GM12878 (cell line): ENCODE measurements around the gene SHMT2. TPM values are rescaled to one million over a fixed set of nuclear protein-coding genes. Genes with fewer than 3 reads are reported as not detected.
A peak's percentile ranks its signal among the peaks of the same experiment; 100 is the strongest.

ENCODE experiments used
- ATAC-seq: fragments of 200-7000 bp; cut with Tn5 transposase; 3 replicates; pipeline ENCODE4 v1.9.1; 2020; ENCODE audit warnings: mild to moderate bottlenecking, moderate library complexity
- BruUV-seq: library from RNA; stranded (reverse); fragments of 400-500 nt; replicated peaks from 2 replicates; lab custom pipeline; 2021; lab: Mats Ljungman, UMichigan
- CTCF ChIA-PET: fragments of 300-600 bp; sonication (Branson Sonifier 250); formaldehyde crosslinking; extraction: SDS; loops from one replicate; lab custom pipeline; 2021; ENCODE audit warnings: inconsistent platforms; lab: Yijun Ruan, JAX
- POLR2A ChIA-PET: fragments of 350-600 bp; formaldehyde crosslinking; extraction: SDS; loops from one replicate; lab custom pipeline; 2021; ENCODE audit warnings: inconsistent platforms; lab: Charles Lee
- RAD21 ChIA-PET: fragments of 300-600 bp; sonication (Branson Sonifier 250); formaldehyde crosslinking; loops from one replicate; lab custom pipeline; 2023; ENCODE audit warnings: antibody characterized with exemption; ENCODE audit not compliant: unreplicated experiment; lab: Charles Lee
- SMC1A ChIA-PET: fragments of 300-600 bp; sonication (Branson Sonifier 250); formaldehyde crosslinking; loops from one replicate; lab custom pipeline; 2023; ENCODE audit not compliant: unreplicated experiment, uncharacterized antibody; lab: Charles Lee
- DNase-seq: peaks from one replicate; pipeline ENCODE4 v3.0.0-alpha.2; 2011; ENCODE audit warnings: low read depth, low spot score
- FAIRE-seq: peaks from 3 replicates; lab custom pipeline; 2011; peaks lifted over from hg19 to GRCh38; lab: Jason Lieb, UNC
- H2AFZ ChIP-seq: 2 replicates; pipeline ENCODE4 v1.6.0; 2011; ENCODE audit warnings: low read depth, low read length, control low read depth; ENCODE audit not compliant: control insufficient read depth
- H3K27ac ChIP-seq: 2 replicates; pipeline ENCODE4 v1.5.1; 2011; ENCODE audit warnings: control low read depth; ENCODE audit not compliant: control insufficient read depth, insufficient read depth
- H3K27me3 ChIP-seq, 2 experiments: replicated peaks in 1 of 2; 2 replicates each; pipeline versions ENCODE4 v1.6.0 to v1.6.1; 2011; ENCODE audit warnings: low read length in 1 of 2; ENCODE audit not compliant: control insufficient read depth in 2 of 2, insufficient read depth in 2 of 2
- H3K36me3 ChIP-seq, 2 experiments: 2 replicates each; pipeline ENCODE4 v1.5.1; 2011; ENCODE audit warnings: low read length in 1 of 2; ENCODE audit not compliant: control insufficient read depth in 2 of 2, insufficient read depth in 2 of 2
- H3K4me1 ChIP-seq: 2 replicates; pipeline ENCODE4 v1.6.1; 2011; ENCODE audit warnings: mild to moderate bottlenecking, low read length, moderate library complexity, mixed read lengths; ENCODE audit not compliant: control insufficient read depth, insufficient read depth
- H3K4me2 ChIP-seq: 2 replicates; pipeline ENCODE4 v1.6.0; 2011; ENCODE audit warnings: control low read depth; ENCODE audit not compliant: control insufficient read depth, insufficient read depth
- H3K4me3 ChIP-seq: fragments of 200-600 bp; sonication (generic); 2 replicates; pipeline ENCODE4 v1.5.1; 2016
- H3K79me2 ChIP-seq: 2 replicates; pipeline ENCODE4 v1.6.0; 2011; ENCODE audit warnings: low read length; ENCODE audit not compliant: control insufficient read depth, insufficient read depth
- H3K9ac ChIP-seq: 2 replicates; pipeline ENCODE4 v1.8.0; 2011; ENCODE audit warnings: low read length, control low read depth, mixed read lengths; ENCODE audit not compliant: control insufficient read depth, insufficient read depth
- H3K9me3 ChIP-seq: replicated peaks from 3 replicates; pipeline ENCODE4 v1.5.1; 2011; ENCODE audit warnings: mild to moderate bottlenecking, low read length; ENCODE audit not compliant: control insufficient read depth, insufficient read depth
- H4K20me1 ChIP-seq: 2 replicates; pipeline ENCODE4 v1.6.0; 2011; ENCODE audit not compliant: control insufficient read depth, insufficient read depth
- BACH1 ChIP-seq: fragments of 450-650 bp; IDR thresholded peaks from 2 replicates; pipeline ENCODE4 v1.6.1; 2017; ENCODE audit warnings: mild to moderate bottlenecking, borderline replicate concordance
- BMI1 ChIP-seq: fragments of 450-650 bp; IDR thresholded peaks from 2 replicates; pipeline ENCODE4 v1.6.1; 2016; ENCODE audit warnings: mild to moderate bottlenecking, moderate library complexity, borderline replicate concordance
- E4F1 ChIP-seq: fragments of 450-650 bp; IDR thresholded peaks from 2 replicates; pipeline ENCODE4 v1.6.1; 2018; ENCODE audit warnings: borderline replicate concordance, mild to moderate bottlenecking; ENCODE audit not compliant: partially characterized antibody
- POLR2A ChIP-seq: IDR thresholded peaks from 2 replicates; pipeline ENCODE4 v1.6.1; 2011; ENCODE audit warnings: low read depth, mild to moderate bottlenecking, low read length
- SPI1 ChIP-seq: IDR thresholded peaks from 2 replicates; pipeline ENCODE4 v1.6.1; 2011; ENCODE audit warnings: low read depth, mild to moderate bottlenecking, low read length, moderate library complexity, borderline replicate concordance; ENCODE audit not compliant: insufficient read depth
- WGBS: methylation state at CpG from one replicate; pipeline ENCODE4 v1.1.6; 2016; ENCODE audit warnings: low lambda C conversion rate; ENCODE audit not compliant: insufficient replicate concordance, insufficient coverage; ENCODE audit errors: missing lambda C conversion rate; 5-methylcytosine and 5-hydroxymethylcytosine counted together
- in situ Hi-C: fragments of 300-500 bp; cut with MboI; formaldehyde crosslinking; loops from 9 replicates; pipeline ENCODE4 v1.14.3; 2018; ENCODE audit warnings: mixed read lengths
- intact Hi-C: fragments of 100-400 bp; cut with micrococcal nuclease; formaldehyde crosslinking; loops from one replicate; pipeline ENCODE4 v1.14.2; 2022; ENCODE audit not compliant: unreplicated experiment
- polyA plus RNA-seq, 11 experiments: library from polyadenylated mRNA; depleted of rRNA in 4 of 11; unstranded in 6 of 11; stranded (reverse) in 5 of 11; fragments of >200 nt; fragmentation: Nextera tagmentation in 4 of 11; fragmentation: Illumina TruSeq in 1 of 11; extraction: Ambion mirVana in 4 of 11; extraction: Trizol in 1 of 11; gene quantifications; 1 replicate in 1 of 11; 2 replicates in 10 of 11; pipeline versions ENCODE4 v1.2.1 to v1.2.3, GENCODE V29; 2011 to 2016; ENCODE audit warnings: inconsistent platforms in 2 of 11, missing spikeins in 2 of 11, low read depth in 1 of 11
- total RNA-seq, 4 experiments: library from RNA; depleted of rRNA in 3 of 4; stranded (reverse); fragments of >200 nt in 3 of 4; fragmentation: Illumina TruSeq in 1 of 4; extraction: Trizol in 1 of 4; gene quantifications; 2 replicates each; pipeline versions ENCODE4 v1.2.1 to v1.2.3, GENCODE V29; 2013 to 2021

Gene SHMT2
- total and polyA plus RNA-seq, 10 of the 15 experiments (the other 5 are each of a cell fraction or from before 2014, with no cell fraction given), result 57.0 to 292 (median 186) TPM

DNA sequence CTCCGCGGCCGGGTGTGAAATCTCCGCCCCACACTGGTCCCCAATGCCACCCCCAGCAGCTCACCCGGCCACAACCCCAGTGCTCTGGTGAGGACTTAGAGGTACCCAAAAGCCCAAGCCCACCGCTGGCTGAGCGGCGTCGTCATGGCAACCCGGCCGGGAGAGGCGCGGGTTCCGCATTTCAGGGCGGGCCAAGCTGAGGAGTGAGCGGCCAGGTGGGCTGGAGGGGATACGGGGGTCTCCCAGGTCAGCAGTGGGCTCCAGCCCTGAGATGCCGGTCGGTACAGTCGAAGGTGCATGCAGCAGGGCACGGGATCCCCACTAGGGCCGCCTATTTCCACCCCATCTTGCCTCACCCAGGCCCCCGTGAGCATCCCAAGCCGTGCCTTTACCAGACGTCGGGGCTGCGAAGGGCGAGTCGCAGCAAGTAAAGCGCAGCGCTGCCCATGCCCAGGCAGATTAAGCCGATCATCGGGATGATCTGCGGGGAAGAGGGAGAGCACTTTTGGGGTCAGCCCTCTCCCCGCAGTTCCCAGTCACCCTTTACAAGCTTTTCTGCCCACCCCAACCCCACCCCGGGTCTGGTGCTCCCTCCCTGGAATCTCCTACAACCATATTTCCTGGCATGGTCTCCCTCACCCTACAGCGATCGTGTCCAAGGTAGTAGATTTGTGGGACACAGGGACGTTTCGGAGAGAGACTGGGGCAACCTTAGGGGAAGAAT is 6.9 kb downstream of the SHMT2 start:
- Histone ChIP-seq H3K4me3 (no peak overlapping the region), H3K4me1 (peaks cover 34% of the 10 kb centered on the region), H3K27ac (no peak overlapping the region), H3K4me2 (no peak overlapping the region), H4K20me1 (0 out of 2 replicates have a peak, but pooled peaks cover 2% of the 10 kb centered on the region), H2AFZ (no peak overlapping the region), H3K27me3 (peaks cover 3 to 5% of the 10 kb centered on the region in 2 experiments; a peak in 3 of 4 replicates), H3K9me3 (no peaks in the 10 kb centered on the region), H3K79me2 (peaks cover 3% of the 10 kb centered on the region), H3K36me3 (peaks cover 23 to 25% of the 10 kb centered on the region in 2 experiments), H3K9ac (no peak overlapping the region)
- in situ Hi-C loops (no loop called here), intact Hi-C loops (no loop called here)
- BruUV-seq, result no TSS peak
- TF ChIP-seq SPI1, result peak; percentile 34; the same call in 1 of the 2 replicates
- no peak for TF ChIP-seq E4F1
- TF ChIP-seq BACH1, result no peak
- TF ChIP-seq BMI1, result peak; percentile 65
- TF ChIP-seq POLR2A, result peak; percentile 62; the same call in 1 of the 2 replicates
- 43% methylated on average over 39 of the region's 40 CpGs for WGBS
- ATAC-seq (no peak), FAIRE-seq (no peak), DNase-seq (no peak)
- POLR2A ChIA-PET, result no interaction called here
- RAD21 ChIA-PET, result interaction anchor here (0.9 kb wide), 1 partner anchor 20 kb away, joined by 3 read pairs; no protein-coding TSS in a partner anchor
- CTCF ChIA-PET, result interaction anchor here (7.8 to 10.7 kb wide), 2 partner anchors 9 to 22 kb away, joined by 202 to 271 read pairs; partner anchors contain the start of gene SHMT2
- SMC1A ChIA-PET, result interaction anchor here (1.4 kb wide), 1 partner anchor 22 kb away, joined by 3 read pairs; no protein-coding TSS in a partner anchor
